ENCODE results near the gene ANAPC1.
"Not testable (repeated sequence)": the region's sequence is repeated elsewhere in the genome, so short reads cannot be mapped to it uniquely, and the experiment has no call there.

Gene ANAPC1

DNA sequence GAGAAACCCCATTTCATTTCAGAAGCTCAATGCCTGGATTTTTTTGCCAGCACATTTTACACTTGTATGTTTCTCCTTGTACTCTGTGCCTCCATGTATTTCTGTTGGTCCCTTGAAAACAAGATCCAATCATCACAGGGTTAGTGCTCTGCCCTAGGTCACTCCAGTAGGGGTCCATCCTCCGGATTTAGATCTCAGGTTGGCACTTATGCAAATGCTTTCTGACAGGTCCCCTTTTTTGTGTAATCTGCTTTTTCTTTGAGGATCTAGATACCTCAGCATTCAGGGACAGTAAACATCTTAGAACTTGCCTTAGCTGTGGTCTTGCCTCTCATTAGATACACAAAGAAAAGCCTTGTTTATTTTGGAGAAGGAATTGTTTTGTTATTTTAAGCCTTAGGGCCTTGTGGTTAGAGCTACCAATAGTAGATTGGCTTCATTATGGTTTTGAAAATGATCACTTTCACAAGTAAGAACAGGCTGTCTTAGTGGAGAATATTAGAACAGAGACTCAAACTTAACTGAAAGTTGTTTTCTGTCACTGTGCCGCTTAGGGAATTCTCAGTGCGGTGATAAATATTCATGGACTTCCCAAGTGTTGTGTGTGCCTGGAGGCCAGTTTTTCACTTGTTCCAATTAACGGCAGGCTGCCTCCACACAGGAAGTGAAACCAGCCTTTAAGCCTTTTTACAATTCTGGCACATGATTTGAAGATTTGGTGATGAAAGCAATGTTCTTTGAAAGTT is 22.2 kb upstream of the ANAPC1 start:
- peak overlapping the region; percentile 73 for H3K27ac ChIP-seq

DNA sequence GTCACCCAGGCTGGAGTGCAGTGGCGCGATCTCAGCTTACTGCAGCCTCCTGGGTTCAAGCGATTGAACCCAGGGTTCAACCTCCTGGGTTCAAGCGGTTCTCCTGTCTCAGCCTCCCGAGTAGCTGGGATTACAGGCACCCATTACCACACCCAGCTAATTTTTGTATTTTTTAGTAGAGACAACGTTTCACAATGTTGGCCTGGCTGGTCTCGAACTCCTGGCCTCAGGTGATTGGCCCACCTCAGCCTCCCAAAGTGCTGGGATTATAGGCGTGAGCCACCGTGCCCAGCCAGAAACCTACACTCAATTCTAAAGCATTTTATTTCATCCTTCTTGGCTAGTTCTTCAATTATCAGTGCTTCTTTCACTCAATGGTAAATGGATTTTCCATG is 21.5 kb upstream of the ANAPC1 start:
- peak overlapping the region; percentile 73; the same call in 1 of the 2 replicates for H3K27ac ChIP-seq
- H3K9ac ChIP-seq (ENCODE audit: insufficient read length); H3K9me3 ChIP-seq (ENCODE audit: low read depth, low read length); H3K36me3 ChIP-seq (ENCODE audit: insufficient read depth, low read length); DNase-seq (ENCODE audit: low read depth, low spot score): not testable (repeated sequence)
- peak overlapping the region; percentile 62; the same call in 1 of the 2 replicates for H3K4me3 ChIP-seq

More for the DNA sequence above, 22.2 kb upstream of the ANAPC1 start:
- Histone ChIP-seq H3K9ac (ENCODE audit: insufficient read length) (no peak overlapping the region), H3K9me3 (ENCODE audit: low read depth, low read length) (no peaks in the 10 kb centered on the region), H3K36me3 (ENCODE audit: insufficient read depth, low read length) (no peaks in the 10 kb centered on the region), H3K4me3 (peak overlapping the region; percentile 62)
- peak; percentile 96 for DNase-seq (ENCODE audit: low read depth, low spot score)
- TF ChIP-seq POLR2AphosphoS5 (IDR thresholded peaks at IDR 0.05; ENCODE audit: borderline replicate concordance, low read depth, low read length) (peak; percentile 74; the same call in 1 of the 2 replicates), FOXP2 (optimal IDR thresholded peaks at IDR 0.05; ENCODE audit: control extremely low read depth, extremely low read length, insufficient read depth) (no peak), EZH2 (IDR thresholded peaks at IDR 0.05) (no peak)

DNA sequence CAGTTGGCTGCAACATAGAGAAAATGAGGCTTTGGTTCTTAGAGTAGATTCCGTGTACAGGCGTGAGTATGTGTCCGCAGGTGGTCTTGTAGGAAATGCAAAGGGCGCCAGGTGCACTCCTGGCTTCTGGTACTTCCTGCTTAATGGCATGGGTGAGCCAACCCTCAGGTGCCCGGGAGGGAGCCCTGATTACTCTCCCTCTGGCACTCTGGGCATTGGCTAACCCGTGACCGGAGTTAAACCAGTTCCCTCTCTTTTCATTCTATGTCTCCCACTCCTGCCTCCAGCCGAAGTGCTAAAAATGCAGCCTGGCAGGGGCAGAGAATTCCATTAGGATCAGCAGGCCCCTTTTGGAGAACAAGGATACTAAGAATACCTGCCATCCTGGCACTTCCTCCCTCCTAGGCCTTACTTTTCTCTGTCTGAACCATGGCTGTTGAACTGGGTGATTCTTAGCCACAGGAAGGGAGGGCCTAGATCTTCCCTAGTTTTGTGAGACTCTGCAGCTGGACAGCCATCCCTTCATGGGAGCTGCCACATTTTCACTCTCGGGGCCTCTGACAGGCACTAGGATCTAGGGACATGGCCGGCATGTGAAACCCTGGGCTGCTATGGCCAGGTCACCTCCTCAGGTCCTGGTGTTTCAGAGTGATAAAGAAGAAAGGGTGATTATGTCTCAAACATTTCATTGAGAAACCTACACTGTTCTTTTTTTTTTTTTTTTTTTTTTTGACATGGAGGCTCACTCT is 20.9 kb upstream of the ANAPC1 start:
- no peak overlapping the region for H3K9ac ChIP-seq (ENCODE audit: insufficient read length)
- no peak for TF ChIP-seq POLR2AphosphoS5 (IDR thresholded peaks at IDR 0.05; ENCODE audit: borderline replicate concordance, low read depth, low read length)
- no peak for TF ChIP-seq EZH2 (IDR thresholded peaks at IDR 0.05)
- no peak overlapping the region for H3K4me3 ChIP-seq
- no peak for DNase-seq (ENCODE audit: low read depth, low spot score)
- H3K36me3 ChIP-seq (ENCODE audit: insufficient read depth, low read length) = no peaks in the 10 kb centered on the region
- H3K9me3 ChIP-seq (ENCODE audit: low read depth, low read length) = no peaks in the 10 kb centered on the region
- no peak overlapping the region for H3K27ac ChIP-seq

DNA sequence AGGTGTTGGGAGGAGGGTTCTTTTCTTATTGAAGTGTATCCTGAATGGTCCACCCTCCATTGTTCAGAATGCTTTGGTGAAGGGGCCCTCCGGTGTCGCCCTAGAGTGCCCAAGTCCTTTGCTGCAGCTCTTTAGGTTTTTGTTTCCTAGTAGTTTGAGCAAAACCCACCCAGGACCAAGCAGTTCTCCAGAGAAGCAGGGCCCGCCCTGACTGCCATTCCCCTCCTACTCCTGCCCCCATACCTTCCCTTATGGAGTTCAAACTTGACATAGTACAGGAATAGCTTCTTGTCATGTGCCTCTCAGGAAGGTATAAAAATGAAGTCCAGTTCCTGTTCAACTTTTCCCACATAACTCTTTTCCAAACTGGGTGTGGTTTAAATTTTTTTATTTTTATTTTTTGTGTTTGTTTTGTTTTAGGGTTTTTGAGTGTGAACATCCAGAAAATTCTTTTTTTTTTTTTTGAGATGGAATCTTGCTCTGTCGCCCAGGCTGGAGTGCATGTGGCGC is 20.0 kb upstream of the ANAPC1 start:
- H3K27ac ChIP-seq = no peak overlapping the region
- no peak for DNase-seq (ENCODE audit: low read depth, low spot score)
- no peak overlapping the region for H3K4me3 ChIP-seq
- TF ChIP-seq FOXP2 (optimal IDR thresholded peaks at IDR 0.05; ENCODE audit: control extremely low read depth, extremely low read length, insufficient read depth) (no peak), EZH2 (IDR thresholded peaks at IDR 0.05) (no peak), POLR2AphosphoS5 (IDR thresholded peaks at IDR 0.05; ENCODE audit: borderline replicate concordance, low read depth, low read length) (no peak)
- no peaks in the 10 kb centered on the region for H3K36me3 ChIP-seq (ENCODE audit: insufficient read depth, low read length)
- H3K9me3 ChIP-seq (ENCODE audit: low read depth, low read length) = no peaks in the 10 kb centered on the region
- no peak overlapping the region for H3K9ac ChIP-seq (ENCODE audit: insufficient read length)

DNA sequence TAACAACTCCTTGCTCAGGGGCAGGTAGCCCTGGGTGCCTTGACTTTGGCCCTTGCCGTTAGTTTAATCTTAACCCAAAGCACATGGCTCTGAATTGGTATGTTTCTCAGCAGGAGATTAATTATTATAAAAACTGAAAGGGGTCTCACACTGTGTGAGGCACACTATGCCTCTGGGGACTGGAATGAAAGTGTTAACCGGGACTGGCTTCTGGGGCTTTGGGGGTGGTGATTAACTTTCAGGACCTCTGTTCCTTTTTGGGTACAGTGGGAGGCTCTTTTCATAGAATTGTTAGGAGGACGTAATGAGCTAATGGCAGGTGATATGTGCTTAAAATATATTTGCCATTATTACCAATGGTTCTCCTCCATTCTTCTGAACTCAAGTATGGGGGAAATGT is 19.5 kb upstream of the ANAPC1 start:
- no peak overlapping the region for H3K27ac ChIP-seq
- TF ChIP-seq EZH2 (IDR thresholded peaks at IDR 0.05) (no peak), POLR2AphosphoS5 (IDR thresholded peaks at IDR 0.05; ENCODE audit: borderline replicate concordance, low read depth, low read length) (no peak), FOXP2 (optimal IDR thresholded peaks at IDR 0.05; ENCODE audit: control extremely low read depth, extremely low read length, insufficient read depth) (no peak)
- H3K36me3 ChIP-seq (ENCODE audit: insufficient read depth, low read length) = no peaks in the 10 kb centered on the region
- no peak overlapping the region for H3K9ac ChIP-seq (ENCODE audit: insufficient read length)
- no peaks in the 10 kb centered on the region for H3K9me3 ChIP-seq (ENCODE audit: low read depth, low read length)
- H3K4me3 ChIP-seq = peak overlapping the region; percentile 0; the same call in 1 of the 2 replicates
- no peak for DNase-seq (ENCODE audit: low read depth, low spot score)

DNA sequence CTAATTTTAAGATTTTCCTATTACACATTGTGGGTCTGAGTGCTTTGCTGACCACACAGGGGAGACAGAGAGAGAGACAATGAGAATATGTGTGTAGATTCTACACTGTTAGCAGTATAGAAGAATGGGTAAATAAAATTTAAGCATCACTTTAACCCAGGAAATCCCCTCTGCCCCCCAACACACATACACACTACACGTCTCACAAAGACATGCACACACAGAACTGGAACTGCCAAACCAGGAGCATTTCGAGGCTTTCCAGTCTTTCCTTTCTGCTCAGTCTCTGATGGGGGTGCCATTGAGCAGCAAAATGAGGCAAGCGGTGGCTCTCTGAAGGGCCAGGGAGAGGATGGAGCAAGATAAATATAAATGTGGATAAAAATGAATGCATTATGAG is 16.9 kb upstream of the ANAPC1 start:
- no peaks in the 10 kb centered on the region for H3K36me3 ChIP-seq (ENCODE audit: insufficient read depth, low read length)
- H3K27ac ChIP-seq = no peak overlapping the region
- no peak for DNase-seq (ENCODE audit: low read depth, low spot score)
- no peak for TF ChIP-seq EZH2 (IDR thresholded peaks at IDR 0.05)
- no peak overlapping the region for H3K9ac ChIP-seq (ENCODE audit: insufficient read length)
- H3K4me3 ChIP-seq = 0 out of 2 replicates have a peak overlapping the region, but pooled peaks have one; percentile 18
- no peaks in the 10 kb centered on the region for H3K9me3 ChIP-seq (ENCODE audit: low read depth, low read length)

DNA sequence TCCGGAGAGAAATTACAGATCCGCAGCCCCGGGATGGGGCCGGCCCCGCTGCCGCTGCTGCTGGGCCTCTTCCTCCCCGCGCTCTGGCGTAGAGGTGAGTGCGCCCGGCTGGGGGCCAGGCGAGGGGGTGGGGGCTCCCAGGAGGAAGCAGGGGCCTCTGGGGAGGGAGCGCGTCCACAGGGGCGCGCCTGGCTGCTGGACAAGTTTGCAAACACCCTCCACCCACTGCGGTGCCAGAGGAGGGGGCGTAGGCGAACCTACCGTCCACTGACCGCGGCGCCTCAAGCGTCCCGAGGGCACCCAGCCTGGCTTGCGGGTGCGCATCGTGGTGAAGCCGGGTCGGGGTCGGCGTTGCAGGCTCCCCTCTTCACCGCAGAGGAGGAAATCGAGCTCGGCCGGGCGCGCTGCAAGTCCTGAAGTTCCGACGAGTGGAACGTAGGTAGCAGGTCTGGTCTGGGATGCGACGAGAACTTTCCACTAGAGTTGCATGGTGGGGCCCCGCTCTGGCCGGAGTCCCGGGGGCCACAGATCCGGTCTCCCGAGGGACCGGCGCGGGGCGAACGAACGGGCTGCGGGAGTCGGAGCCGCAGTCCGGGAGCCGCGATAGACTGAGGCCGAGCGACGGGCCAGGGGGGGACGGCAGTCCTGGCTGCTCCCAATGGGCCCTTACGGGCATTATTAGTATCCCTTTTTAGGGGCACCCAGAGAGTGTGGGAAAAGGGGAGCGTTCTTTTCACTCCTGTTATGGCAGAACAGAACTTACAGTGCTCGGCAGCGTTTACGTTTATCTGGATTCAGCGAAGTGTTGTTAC is 14.9 kb upstream of the ANAPC1 start:
- H3K4me3 ChIP-seq = peak overlapping the region; percentile 36; the same call in 1 of the 2 replicates
- TF ChIP-seq FOXP2 (optimal IDR thresholded peaks at IDR 0.05; ENCODE audit: control extremely low read depth, extremely low read length, insufficient read depth) (no peak), POLR2AphosphoS5 (IDR thresholded peaks at IDR 0.05; ENCODE audit: borderline replicate concordance, low read depth, low read length) (no peak), EZH2 (IDR thresholded peaks at IDR 0.05) (no peak)
- no peak overlapping the region for H3K27ac ChIP-seq
- no peaks in the 10 kb centered on the region for H3K9me3 ChIP-seq (ENCODE audit: low read depth, low read length)
- no peak for DNase-seq (ENCODE audit: low read depth, low spot score)
- no peak overlapping the region for H3K9ac ChIP-seq (ENCODE audit: insufficient read length)
- no peaks in the 10 kb centered on the region for H3K36me3 ChIP-seq (ENCODE audit: insufficient read depth, low read length)

Measured in SK-N-MC (cell line).